ENCODE data around the gene PDXDC1. TPM values are rescaled to one million over a fixed set of nuclear protein-coding genes. Genes with fewer than 3 reads are reported as not detected.
"Not testable (repeated sequence)": the region's sequence is repeated elsewhere in the genome, so short reads cannot be mapped to it uniquely, and the experiment has no call there.

Gene PDXDC1
- total RNA-seq, 1 donor from 2014 or later = 58.5 TPM

DNA sequence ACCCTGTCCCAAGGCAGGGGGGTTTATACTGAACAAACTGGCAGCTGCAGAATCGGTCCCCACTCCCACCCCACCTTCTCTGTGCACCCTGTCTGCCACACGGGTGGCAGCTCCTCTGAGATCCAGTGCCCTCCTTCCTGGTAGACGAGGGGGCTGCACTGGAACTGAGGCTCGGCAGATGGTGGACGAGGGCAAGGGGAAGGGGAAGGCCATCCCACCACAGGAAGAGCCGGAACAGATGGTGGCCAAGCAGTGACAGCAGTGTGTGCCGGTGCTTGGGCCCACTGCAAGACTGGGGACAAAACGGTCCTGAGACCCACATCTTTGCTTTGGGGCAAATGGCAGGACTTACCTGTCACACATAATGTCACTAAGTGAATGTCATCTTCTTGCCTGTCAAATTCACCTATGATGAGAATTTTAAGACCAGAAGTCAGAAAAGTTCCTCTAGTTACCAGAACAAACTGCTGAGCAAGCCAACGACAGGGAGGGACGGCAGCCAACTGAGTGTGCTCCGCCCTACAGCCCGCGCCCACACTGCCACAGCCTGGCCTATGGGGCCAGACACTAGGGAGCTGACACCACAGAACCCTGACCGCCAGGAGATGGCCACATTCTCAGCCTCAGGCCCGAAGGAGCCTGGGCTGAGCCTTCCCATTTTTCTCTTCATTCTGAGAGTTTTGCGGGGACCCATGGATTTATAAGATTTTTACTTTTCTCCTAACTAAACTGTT lies 66.6 kb downstream of the PDXDC1 start:
- no peaks in the 10 kb centered on the region for H3K27me3 ChIP-seq
- H3K36me3 ChIP-seq = peaks cover 50 to 68% of the 10 kb centered on the region in 2 donors
- intact Hi-C loops (cut with DNase I) = no loop called here
- H3K4me1 ChIP-seq = peaks cover 0 to 6% of the 10 kb centered on the region in 2 donors
- peak overlapping the region in 1 of 2 donors; percentile 20 for H3K27ac ChIP-seq
- H3K9me3 ChIP-seq = no peaks in the 10 kb centered on the region
- no peak overlapping the region for H3K4me3 ChIP-seq
- TF ChIP-seq, protein P1, sequence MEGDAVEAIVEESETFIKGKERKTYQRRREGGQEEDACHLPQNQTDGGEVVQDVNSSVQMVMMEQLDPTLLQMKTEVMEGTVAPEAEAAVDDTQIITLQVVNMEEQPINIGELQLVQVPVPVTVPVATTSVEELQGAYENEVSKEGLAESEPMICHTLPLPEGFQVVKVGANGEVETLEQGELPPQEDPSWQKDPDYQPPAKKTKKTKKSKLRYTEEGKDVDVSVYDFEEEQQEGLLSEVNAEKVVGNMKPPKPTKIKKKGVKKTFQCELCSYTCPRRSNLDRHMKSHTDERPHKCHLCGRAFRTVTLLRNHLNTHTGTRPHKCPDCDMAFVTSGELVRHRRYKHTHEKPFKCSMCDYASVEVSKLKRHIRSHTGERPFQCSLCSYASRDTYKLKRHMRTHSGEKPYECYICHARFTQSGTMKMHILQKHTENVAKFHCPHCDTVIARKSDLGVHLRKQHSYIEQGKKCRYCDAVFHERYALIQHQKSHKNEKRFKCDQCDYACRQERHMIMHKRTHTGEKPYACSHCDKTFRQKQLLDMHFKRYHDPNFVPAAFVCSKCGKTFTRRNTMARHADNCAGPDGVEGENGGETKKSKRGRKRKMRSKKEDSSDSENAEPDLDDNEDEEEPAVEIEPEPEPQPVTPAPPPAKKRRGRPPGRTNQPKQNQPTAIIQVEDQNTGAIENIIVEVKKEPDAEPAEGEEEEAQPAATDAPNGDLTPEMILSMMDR (IDR thresholded peaks at IDR 0.05) = peak; percentile 6 to 28 (median 14)
- peak; percentile 51 to 89 for DNase-seq (ENCODE audit: low spot score in 2 of 2)

DNA sequence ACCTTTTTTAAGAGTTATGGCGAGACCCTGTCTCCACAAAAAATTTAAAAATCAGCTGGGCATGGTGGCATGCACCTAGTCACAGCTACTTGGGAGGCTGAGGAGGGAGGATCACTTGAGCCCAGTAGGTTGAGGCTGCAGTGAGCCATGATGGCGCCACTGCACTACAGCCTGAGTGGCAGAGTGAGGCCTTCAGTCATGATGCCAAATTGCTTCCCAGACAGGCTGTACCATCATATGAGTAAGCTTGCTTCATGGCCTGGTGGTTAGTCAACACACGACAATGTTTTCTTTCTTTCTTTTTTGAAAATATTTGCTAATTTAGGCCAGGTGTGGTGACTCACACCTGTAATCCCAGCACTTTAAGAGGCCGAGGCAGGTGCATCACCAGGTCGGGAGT lies 68.5 kb downstream of the PDXDC1 start:
- H3K9me3 ChIP-seq = no peaks in the 10 kb centered on the region
- H3K4me1 ChIP-seq = peaks cover 0 to 6% of the 10 kb centered on the region in 2 donors
- intact Hi-C loops (cut with DNase I) = no loop called here
- H3K27ac ChIP-seq = no peak overlapping the region
- TF ChIP-seq, protein P1 (IDR thresholded peaks at IDR 0.05) = no peak
- no peak for DNase-seq (ENCODE audit: low spot score in 2 of 2)
- no peaks in the 10 kb centered on the region for H3K27me3 ChIP-seq
- H3K4me3 ChIP-seq = no peak overlapping the region
- peaks cover 41 to 62% of the 10 kb centered on the region in 2 donors for H3K36me3 ChIP-seq

DNA sequence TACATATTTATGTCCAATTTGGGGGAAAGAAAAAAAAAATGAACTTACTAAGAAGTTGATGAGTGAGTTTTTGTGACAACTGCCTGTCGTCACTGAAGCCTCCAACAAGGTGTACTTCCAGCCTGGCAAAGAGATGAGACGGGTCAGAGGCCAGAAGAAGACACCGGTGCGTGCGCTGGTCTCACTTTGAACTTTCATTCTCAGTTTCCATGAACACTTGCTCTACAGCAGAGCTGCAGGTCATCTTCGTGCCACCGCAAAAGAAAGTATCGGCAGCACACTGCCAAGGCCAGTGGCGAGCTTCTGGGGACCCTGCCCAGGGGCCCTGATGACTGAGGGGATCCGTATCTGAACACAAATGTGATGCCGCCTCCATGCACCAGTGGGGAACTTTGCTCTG lies 69.5 kb downstream of the PDXDC1 start:
- no peak for DNase-seq (ENCODE audit: low spot score in 2 of 2)
- Histone ChIP-seq H3K4me1 (peaks cover 0 to 6% of the 10 kb centered on the region in 2 donors), H3K4me3 (no peak overlapping the region), H3K9me3 (no peaks in the 10 kb centered on the region), H3K27me3 (no peaks in the 10 kb centered on the region), H3K27ac (no peak overlapping the region), H3K36me3 (peaks cover 31 to 53% of the 10 kb centered on the region in 2 donors)
- intact Hi-C loops (cut with DNase I) = no loop called here
- TF ChIP-seq, protein P1 (IDR thresholded peaks at IDR 0.05) = no peak

DNA sequence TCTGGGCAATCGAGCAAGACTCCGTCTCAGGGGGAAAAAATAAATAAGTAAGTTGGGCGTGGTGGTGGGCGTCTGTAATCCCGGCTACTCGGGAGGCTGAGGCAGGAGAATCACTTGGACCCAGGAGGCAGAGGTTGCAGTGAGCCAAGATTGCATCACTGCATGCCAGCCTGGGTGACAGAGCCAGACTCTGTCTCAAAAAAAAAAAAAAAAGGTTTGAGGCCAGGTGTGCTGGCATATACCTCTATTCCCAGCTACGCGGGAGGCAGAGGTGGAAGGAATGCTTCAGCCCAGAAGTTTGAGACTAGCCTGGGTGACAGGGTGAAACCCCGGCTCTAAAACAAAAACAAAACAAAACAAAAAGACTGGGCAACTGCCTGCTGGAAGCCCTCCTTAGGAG lies 70.4 kb downstream of the PDXDC1 start:
- H3K27ac ChIP-seq; DNase-seq (ENCODE audit: low spot score in 2 of 2); H3K27me3 ChIP-seq; H3K4me3 ChIP-seq; H3K4me1 ChIP-seq; H3K9me3 ChIP-seq; intact Hi-C loops (cut with DNase I): not testable (repeated sequence)
- H3K36me3 ChIP-seq = peaks cover 23 to 44% of the 10 kb centered on the region in 2 donors

DNA sequence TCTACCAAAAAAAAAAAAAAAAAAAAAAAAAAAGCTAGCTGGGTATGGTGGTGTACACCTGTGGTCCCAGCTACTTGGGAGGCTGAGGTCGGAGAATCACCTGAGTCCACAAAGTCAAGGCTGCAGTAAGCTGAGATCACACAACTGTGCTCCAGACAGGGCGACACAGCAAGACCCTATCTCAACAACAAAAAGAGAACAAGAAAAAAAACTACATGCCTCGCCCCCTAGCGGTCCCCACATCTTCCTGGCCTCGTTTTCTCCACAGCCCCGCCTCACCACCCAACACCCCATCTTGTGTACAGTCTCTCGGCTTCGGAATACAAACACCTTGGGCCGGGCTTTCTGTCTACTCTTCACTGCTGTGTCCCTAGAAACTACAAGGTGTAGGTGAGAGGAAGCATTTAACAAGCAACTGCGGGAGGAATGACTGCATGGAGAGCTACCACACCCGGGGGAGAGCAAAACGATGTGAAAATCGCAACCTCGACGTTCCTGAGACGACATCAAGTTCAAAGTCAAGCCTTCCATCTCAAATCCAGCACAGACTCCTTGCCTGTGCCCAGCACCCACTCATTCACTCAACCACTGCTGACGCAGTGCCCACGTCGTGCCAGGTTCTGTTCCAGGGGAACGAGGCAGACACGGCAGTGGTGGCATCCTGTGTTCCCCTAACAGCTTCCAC lies 72.0 kb downstream of the PDXDC1 start:
- intact Hi-C loops (cut with DNase I) = no loop called here
- peaks cover 16 to 36% of the 10 kb centered on the region in 2 donors for H3K36me3 ChIP-seq
- DNase-seq (ENCODE audit: low spot score in 2 of 2) = no peak
- no peaks in the 10 kb centered on the region for H3K27me3 ChIP-seq
- peaks cover 0 to 4% of the 10 kb centered on the region in 2 donors for H3K4me1 ChIP-seq
- no peaks in the 10 kb centered on the region for H3K9me3 ChIP-seq
- no peak overlapping the region for H3K4me3 ChIP-seq
- TF ChIP-seq, protein P1 (IDR thresholded peaks at IDR 0.05) = no peak
- no peak overlapping the region for H3K27ac ChIP-seq

DNA sequence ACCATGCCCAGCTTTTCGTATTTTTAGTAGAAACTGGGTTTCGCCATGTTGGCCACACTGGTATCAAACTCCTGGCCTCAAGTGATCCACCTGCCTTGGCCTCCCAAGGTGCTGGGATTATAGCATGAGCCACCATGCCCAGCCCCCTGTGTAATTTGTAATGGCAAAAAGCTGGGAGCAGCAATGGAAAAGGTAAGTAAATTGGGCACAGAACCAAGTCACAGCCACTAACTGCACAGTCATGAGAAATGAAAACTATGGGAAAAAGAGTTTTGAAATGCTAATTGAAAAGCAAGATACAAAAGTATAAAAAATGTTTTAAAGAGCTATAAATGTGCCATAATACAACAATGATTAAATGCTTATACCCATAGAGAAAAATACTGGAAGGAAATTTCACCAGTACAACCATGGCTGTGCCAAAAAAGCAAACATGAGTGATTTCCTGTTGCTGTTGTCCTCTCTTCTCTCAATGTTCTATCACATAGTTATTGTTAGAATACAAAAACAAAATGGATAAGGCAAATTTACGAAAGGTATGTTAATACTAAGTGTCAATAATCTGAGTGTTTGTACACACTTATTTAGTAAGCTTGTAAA lies 74.9 kb downstream of the PDXDC1 start:
- H3K4me3 ChIP-seq = no peak overlapping the region
- no peak overlapping the region for H3K27ac ChIP-seq
- no peaks in the 10 kb centered on the region for H3K4me1 ChIP-seq
- peaks cover 16 to 21% of the 10 kb centered on the region in 2 donors for H3K36me3 ChIP-seq
- TF ChIP-seq, protein P1 (IDR thresholded peaks at IDR 0.05) = no peak
- no peaks in the 10 kb centered on the region for H3K27me3 ChIP-seq
- no peak for DNase-seq (ENCODE audit: low spot score in 2 of 2)
- intact Hi-C loops (cut with DNase I) = no loop called here
- no peaks in the 10 kb centered on the region for H3K9me3 ChIP-seq

DNA sequence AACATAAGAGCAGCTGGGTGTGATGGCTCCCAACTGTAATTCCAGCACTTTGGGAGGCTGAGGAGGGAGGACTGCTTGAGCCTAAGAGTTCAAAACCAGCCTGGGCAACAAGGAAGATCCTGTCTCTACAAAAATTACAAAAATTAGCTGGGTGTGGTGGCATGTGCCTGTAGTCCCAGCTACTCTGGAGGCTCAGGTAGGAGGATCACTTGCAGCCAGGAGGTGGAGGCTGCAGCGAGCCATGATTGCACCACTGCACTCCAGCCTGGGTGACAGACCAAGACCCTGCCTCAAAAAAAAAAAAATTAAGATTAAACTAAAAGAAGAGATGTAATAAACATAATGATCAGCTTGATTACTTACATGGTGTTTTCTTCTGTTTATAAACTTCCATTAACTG lies 75.6 kb downstream of the PDXDC1 start:
- H3K27me3 ChIP-seq; H3K27ac ChIP-seq; H3K4me1 ChIP-seq; intact Hi-C loops (cut with DNase I); H3K9me3 ChIP-seq; DNase-seq (ENCODE audit: low spot score in 2 of 2); H3K4me3 ChIP-seq: not testable (repeated sequence)
- peaks cover 16 to 20% of the 10 kb centered on the region in 2 donors for H3K36me3 ChIP-seq
